OCI-LY7 (cell line): ENCODE results near the gene CD63. TPM values are rescaled to one million over a fixed set of nuclear protein-coding genes. Genes with fewer than 3 reads are reported as not detected.

Experiments
- BruUV-seq: library from RNA; stranded (reverse); fragments of 400-500 nt; replicated peaks from 2 replicates; lab custom pipeline; 2021; lab: Mats Ljungman, UMichigan
- CTCF ChIA-PET: fragments of 300-600 bp; sonication (Branson Sonifier 250); formaldehyde crosslinking; loops from one replicate; lab custom pipeline; 2022; ENCODE audit warnings: antibody characterized with exemption; ENCODE audit not compliant: unreplicated experiment; lab: Charles Lee
- POLR2A ChIA-PET: fragments of 300-600 bp; sonication (Branson Sonifier 250); formaldehyde crosslinking; loops from one replicate; lab custom pipeline; 2022; ENCODE audit warnings: antibody characterized with exemption; lab: Charles Lee
- DNase-seq: peaks from one replicate; pipeline ENCODE4 v3.0.0-alpha.2; 2015; ENCODE audit warnings: low spot score
- H2AFZ ChIP-seq: fragments of 200-600 bp; sonication (generic), shearing (Covaris generic); 2 replicates; pipeline ENCODE4 v1.6.1; 2014; ENCODE audit warnings: mild to moderate bottlenecking, antibody characterized with exemption, low read length, moderate library complexity
- H3K27ac ChIP-seq: fragments of 200-600 bp; sonication (generic); 2 replicates; pipeline ENCODE4 v1.5.1; 2014; ENCODE audit warnings: mixed run types, low read depth, mild to moderate bottlenecking, moderate library complexity, low read length, inconsistent platforms; ENCODE audit not compliant: poor library complexity, severe bottlenecking
- H3K36me3 ChIP-seq: fragments of 200-600 bp; sonication (generic); 2 replicates; pipeline ENCODE4 v1.6.1; 2014; ENCODE audit warnings: mild to moderate bottlenecking, antibody characterized with exemption, low read length, moderate library complexity, mixed read lengths; ENCODE audit not compliant: insufficient read depth
- H3K4me1 ChIP-seq: fragments of 200-600 bp; sonication (generic); 2 replicates; pipeline ENCODE4 v1.5.1; 2014; ENCODE audit warnings: mild to moderate bottlenecking, low read length; ENCODE audit not compliant: insufficient read depth, poor library complexity, severe bottlenecking
- H3K4me2 ChIP-seq: fragments of 200-600 bp; sonication (generic); 2 replicates; pipeline ENCODE4 v1.6.1; 2014; ENCODE audit warnings: mild to moderate bottlenecking, low read length
- H3K4me3 ChIP-seq: fragments of 200-600 bp; sonication (generic); 2 replicates; pipeline ENCODE4 v1.5.1; 2014; ENCODE audit warnings: mild to moderate bottlenecking, low read depth, low read length; ENCODE audit not compliant: poor library complexity, severe bottlenecking
- H3K79me2 ChIP-seq: fragments of 200-600 bp; sonication (generic); 2 replicates; pipeline ENCODE4 v1.6.1; 2016; ENCODE audit warnings: low read depth, mild to moderate bottlenecking, low read length, moderate library complexity, mixed read lengths; ENCODE audit not compliant: insufficient read depth
- H3K9me2 ChIP-seq: fragments of 200-600 bp; sonication (generic); 2 replicates; pipeline ENCODE4 v1.6.1; 2016; ENCODE audit warnings: mild to moderate bottlenecking, low read length, mixed read lengths; ENCODE audit not compliant: insufficient read depth
- H3K9me3 ChIP-seq: fragments of 200-600 bp; sonication (generic); 2 replicates; pipeline ENCODE4 v1.6.1; 2014; ENCODE audit warnings: mild to moderate bottlenecking, mixed run types, low read length, mixed read lengths
- H4K20me1 ChIP-seq: fragments of 200-600 bp; sonication (generic); 2 replicates; pipeline ENCODE4 v1.6.1; 2014; ENCODE audit warnings: mild to moderate bottlenecking, antibody characterized with exemption, low read length, moderate library complexity, mixed read lengths; ENCODE audit not compliant: insufficient read depth
- EZH2phosphoT487 ChIP-seq: fragments of 200-600 bp; sonication (generic); IDR thresholded peaks from 2 replicates; pipeline ENCODE4 v1.6.1; 2018; ENCODE audit warnings: low read depth, borderline replicate concordance, mild to moderate bottlenecking, mixed run types, antibody characterized with exemption, low read length, moderate library complexity, mixed read lengths
- intact Hi-C: fragments of 100-400 bp; cut with micrococcal nuclease; formaldehyde crosslinking; loops from one replicate; pipeline ENCODE4 v1.10.0; 2022; ENCODE audit not compliant: unreplicated experiment
- total RNA-seq, 2 experiments: library from RNA; depleted of rRNA in 1 of 2; stranded (reverse); fragments of >200 nt in 1 of 2; shearing (Covaris generic) in 1 of 2; gene quantifications; 2 replicates each; pipeline ENCODE4 v1.2.3, GENCODE V29; 2014 to 2022
- TF ChIP-seq, protein P1 (sequence below): fragments of 200-600 bp; sonication (generic); conservative IDR thresholded peaks from 2 replicates; pipeline ENCODE4 v1.5.1; 2014; ENCODE audit warnings: mild to moderate bottlenecking, antibody characterized with exemption, low read length, moderate library complexity, mixed read lengths

Gene CD63
- total RNA-seq, 2 experiments from 2014 or later: 102 to 130 TPM

DNA sequence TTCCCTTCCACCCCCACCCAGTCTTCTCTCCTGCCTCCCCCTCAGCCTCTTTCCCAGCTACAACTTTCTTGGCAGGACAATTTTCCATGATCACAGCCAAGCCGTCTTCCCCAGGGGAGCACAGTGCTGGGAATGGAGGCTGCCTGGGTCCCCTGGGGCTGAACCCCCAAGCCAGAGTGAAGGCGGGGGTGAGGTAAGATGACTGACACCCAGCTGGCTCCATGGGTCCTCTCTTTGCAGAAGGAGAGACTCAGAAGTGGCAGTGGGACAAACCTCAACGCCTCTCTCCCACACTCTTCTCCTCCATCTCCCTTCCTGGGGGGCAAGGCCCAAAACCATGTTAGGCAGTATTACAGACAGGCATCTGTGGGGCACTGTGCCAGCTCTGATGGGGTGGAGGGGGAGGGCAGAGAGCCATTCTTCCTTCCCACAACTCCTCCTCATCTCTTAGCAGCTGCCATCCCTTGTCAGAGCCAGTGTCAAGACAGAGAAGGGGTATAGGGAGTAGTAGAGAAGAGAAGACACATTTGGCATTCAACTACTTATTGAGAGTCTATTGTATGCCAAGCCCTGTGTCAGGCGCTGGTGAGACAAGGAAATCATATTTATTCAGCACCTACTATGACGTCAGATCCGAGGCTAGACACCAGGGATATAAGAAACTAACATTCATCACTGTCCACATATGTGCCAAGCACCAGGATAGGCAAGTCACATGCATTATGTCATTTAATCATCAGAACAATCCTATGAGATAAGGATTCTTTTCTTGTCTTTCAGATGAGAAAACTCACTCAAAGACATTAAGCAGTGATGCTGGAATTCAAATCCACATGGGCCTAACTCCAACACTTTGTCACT, 24.7 kb downstream of the CD63 start:
- Histone ChIP-seq H4K20me1 (no peaks in the 10 kb centered on the region), H3K27ac (no peak overlapping the region), H3K79me2 (no peaks in the 10 kb centered on the region), H2AFZ (no peak overlapping the region), H3K4me2 (no peak overlapping the region), H3K9me2 (no peaks in the 10 kb centered on the region), H3K9me3 (no peaks in the 10 kb centered on the region), H3K36me3 (no peaks in the 10 kb centered on the region), H3K4me1 (peaks cover 19% of the 10 kb centered on the region), H3K4me3 (no peak overlapping the region)
- POLR2A ChIA-PET: interaction anchor here (0.6 kb wide), 1 partner anchor 1362 kb away, joined by 4 read pairs; no protein-coding TSS in a partner anchor
- no peak for DNase-seq
- BruUV-seq: no TSS peak
- CTCF ChIA-PET: no interaction called here
- intact Hi-C loops: no loop called here
- TF ChIP-seq, protein P1, sequence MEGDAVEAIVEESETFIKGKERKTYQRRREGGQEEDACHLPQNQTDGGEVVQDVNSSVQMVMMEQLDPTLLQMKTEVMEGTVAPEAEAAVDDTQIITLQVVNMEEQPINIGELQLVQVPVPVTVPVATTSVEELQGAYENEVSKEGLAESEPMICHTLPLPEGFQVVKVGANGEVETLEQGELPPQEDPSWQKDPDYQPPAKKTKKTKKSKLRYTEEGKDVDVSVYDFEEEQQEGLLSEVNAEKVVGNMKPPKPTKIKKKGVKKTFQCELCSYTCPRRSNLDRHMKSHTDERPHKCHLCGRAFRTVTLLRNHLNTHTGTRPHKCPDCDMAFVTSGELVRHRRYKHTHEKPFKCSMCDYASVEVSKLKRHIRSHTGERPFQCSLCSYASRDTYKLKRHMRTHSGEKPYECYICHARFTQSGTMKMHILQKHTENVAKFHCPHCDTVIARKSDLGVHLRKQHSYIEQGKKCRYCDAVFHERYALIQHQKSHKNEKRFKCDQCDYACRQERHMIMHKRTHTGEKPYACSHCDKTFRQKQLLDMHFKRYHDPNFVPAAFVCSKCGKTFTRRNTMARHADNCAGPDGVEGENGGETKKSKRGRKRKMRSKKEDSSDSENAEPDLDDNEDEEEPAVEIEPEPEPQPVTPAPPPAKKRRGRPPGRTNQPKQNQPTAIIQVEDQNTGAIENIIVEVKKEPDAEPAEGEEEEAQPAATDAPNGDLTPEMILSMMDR: no peak
- TF ChIP-seq EZH2phosphoT487: no peak

DNA sequence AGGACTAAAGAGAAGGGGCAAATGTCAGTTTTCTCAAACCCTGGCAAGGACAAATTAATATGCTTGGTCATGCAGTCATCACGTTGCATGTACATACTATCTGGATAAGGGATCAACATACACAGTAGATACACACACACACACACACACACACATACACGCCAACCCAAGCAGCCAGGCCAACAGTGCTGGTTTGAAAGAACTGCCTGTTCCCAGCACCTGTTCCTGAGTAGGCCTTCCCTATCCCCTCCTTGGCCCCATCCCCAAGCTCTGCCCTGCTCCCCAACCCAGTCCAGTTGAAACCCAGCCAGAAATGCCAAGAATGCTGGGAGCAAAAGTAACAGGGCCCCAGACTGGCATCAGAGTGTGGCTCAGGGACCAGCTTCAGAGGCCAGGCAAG, 25.5 kb downstream of the CD63 start:
- TF ChIP-seq, protein P1: no peak
- TF ChIP-seq EZH2phosphoT487: no peak
- Histone ChIP-seq H3K27ac (no peak overlapping the region), H3K4me3 (no peak overlapping the region), H3K9me3 (no peaks in the 10 kb centered on the region), H2AFZ (no peak overlapping the region), H3K79me2 (no peaks in the 10 kb centered on the region), H3K36me3 (no peaks in the 10 kb centered on the region), H4K20me1 (no peaks in the 10 kb centered on the region), H3K4me1 (peaks cover 11% of the 10 kb centered on the region), H3K4me2 (no peak overlapping the region), H3K9me2 (no peaks in the 10 kb centered on the region)
- BruUV-seq: no TSS peak
- POLR2A ChIA-PET: no interaction called here
- no peak for DNase-seq
- intact Hi-C loops: no loop called here
- CTCF ChIA-PET: no interaction called here

DNA sequence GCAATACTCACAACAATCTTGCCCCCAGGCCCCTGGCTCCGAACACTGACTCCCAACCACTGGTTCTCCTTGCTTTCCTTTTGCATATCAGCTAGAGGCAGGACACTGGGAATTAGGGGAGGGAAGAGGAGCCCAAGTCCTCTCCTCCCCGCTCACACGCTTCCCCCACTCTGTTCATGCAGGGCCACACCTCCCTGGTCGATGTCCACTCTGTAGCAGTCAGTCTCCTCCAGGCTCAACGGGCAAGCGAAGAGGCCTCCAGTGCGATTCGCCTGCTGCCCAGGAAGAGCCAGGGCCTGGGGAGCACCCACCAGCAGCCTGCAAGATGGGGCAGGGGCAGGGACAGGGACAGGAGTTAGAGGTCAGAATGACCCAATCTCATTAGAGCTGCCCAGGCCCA, 25.9 kb downstream of the CD63 start:
- ChIA-PET CTCF (no interaction called here), POLR2A (no interaction called here)
- H4K20me1 ChIP-seq: no peaks in the 10 kb centered on the region
- H3K9me2 ChIP-seq: no peaks in the 10 kb centered on the region
- H3K36me3 ChIP-seq: no peaks in the 10 kb centered on the region
- no TSS peak for BruUV-seq
- H3K9me3 ChIP-seq: no peaks in the 10 kb centered on the region
- no peak overlapping the region for H3K27ac ChIP-seq
- intact Hi-C loops: no loop called here
- H3K4me1 ChIP-seq: peaks cover 8% of the 10 kb centered on the region
- H3K4me2 ChIP-seq: no peak overlapping the region
- H3K79me2 ChIP-seq: no peaks in the 10 kb centered on the region
- H3K4me3 ChIP-seq: no peak overlapping the region
- no peak overlapping the region for H2AFZ ChIP-seq
- TF ChIP-seq EZH2phosphoT487: no peak
- TF ChIP-seq, protein P1: no peak
- no peak for DNase-seq
